Hematopoietic multipotent progenitor cell treated with erythropoietin and hydrocortisone succinate and interleukin-3 and kit ligand, for 6 days (in vitro differentiated cells): ENCODE data around the gene EEIG2.

Source experiments
- DNase-seq: peaks from one replicate; pipeline ENCODE4 v3.0.0-alpha.2; 2015

The EEIG2 gene

GRCh38 chr1:108551137-108551862 is 8.6 kb upstream of the EEIG2 start:
- DNase-seq, result no peak

- DNase-seq, result no peak
Measured at GRCh38 chr1:108553905-108554304, 6.0 kb upstream of the EEIG2 start.

- DNase-seq, result peak; percentile 57
Measured at GRCh38 chr1:108554682-108555427, 5.0 kb upstream of the EEIG2 start.

DNA sequence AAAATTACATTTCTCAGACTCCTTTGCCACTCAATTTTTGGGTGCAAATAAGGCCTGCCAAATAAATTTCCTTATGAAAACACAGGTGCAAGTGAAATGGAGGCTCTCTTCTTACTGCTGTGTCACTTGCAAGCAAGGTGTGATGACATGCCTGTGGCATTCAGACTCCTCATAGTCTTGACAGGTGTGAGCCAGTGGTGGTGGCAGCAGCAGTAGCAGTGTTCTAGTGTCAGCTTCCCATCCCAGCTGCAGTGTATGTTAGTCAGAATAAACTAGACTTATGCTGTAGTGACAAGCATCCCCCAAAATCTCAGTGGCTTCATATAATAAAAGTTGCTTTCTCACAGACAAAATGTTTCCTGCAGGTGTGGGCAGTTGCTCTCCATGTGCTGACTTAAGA is 3.8 kb upstream of the EEIG2 start:
- no peak for DNase-seq

GRCh38 chr1:108556499-108556898 is 3.4 kb upstream of the EEIG2 start:
- no peak for DNase-seq

- no peak for DNase-seq
Measured at GRCh38 chr1:108557296-108557695, 2.6 kb upstream of the EEIG2 start.

DNA sequence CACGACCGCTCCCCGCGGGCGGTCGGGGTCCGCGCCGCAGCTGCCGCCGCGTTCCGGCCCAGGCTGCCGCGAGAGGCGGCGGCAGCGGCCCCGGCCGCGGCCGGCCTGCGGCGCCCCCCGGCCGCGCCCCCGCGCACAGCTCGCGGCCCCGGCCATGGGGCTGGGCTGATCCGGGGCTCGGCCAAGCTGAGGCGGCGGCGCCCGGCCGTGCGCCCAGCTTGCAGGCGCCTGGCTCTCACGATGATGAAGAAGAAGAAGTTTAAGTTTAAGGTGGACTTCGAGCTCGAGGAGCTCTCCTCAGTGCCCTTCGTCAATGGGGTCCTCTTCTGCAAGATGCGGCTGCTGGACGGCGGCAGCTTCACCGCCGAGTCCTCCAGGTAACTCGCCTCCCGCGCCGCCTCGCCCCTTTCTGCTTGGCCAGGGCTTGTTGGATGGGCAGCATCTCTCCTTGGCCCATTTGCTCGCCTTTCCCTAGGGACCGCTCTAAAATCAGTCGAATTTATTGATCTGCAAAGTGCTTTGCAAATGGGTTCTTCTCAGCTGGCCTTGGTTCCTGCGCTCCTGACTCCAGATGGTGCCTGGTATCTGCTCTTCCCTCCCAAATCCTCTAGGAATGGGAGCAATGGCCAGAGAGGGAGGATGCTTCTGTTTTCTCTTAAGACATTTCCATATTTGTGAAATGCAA is 431 bp downstream of the EEIG2 start:
- peak; percentile 47 for DNase-seq

GRCh38 chr1:108560874-108561459 is 1.1 kb downstream of the EEIG2 start:
- peak; percentile 95 for DNase-seq

GRCh38 chr1:108561689-108562326 is 1.9 kb downstream of the EEIG2 start:
- DNase-seq, result peak; percentile 95

- DNase-seq, result no peak
Measured at GRCh38 chr1:108563808-108564207, 3.9 kb downstream of the EEIG2 start.

DNA sequence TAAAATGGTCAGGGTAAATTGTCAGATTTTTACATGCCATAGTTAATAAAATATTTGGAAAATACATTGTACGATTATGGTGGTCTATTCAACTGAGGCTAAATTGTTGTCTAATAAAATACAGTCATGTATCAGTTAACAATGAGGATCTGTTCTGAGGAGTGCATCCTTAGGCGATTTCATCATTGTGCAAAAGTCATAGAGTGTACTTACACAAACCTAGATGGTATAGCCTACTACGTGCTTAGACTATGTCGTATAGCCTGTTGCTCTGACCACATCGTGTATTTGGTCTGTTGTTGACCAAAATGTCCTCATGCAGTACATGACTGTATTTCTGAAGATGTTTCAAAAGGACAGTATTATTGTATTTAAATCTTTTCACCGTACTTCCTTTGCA is 5.2 kb downstream of the EEIG2 start:
- DNase-seq, result no peak

GRCh38 chr1:108565512-108565911 is 5.6 kb downstream of the EEIG2 start:
- DNase-seq, result no peak

- DNase-seq, result no peak
Measured at GRCh38 chr1:108568589-108568988, 8.7 kb downstream of the EEIG2 start.

GRCh38 chr1:108569097-108569728 is 9.3 kb downstream of the EEIG2 start:
- no peak for DNase-seq

GRCh38 chr1:108570128-108570527 is 10.2 kb downstream of the EEIG2 start:
- DNase-seq, result peak; percentile 85

- no peak for DNase-seq
Measured at GRCh38 chr1:108570998-108571401, 11.1 kb downstream of the EEIG2 start.

DNA sequence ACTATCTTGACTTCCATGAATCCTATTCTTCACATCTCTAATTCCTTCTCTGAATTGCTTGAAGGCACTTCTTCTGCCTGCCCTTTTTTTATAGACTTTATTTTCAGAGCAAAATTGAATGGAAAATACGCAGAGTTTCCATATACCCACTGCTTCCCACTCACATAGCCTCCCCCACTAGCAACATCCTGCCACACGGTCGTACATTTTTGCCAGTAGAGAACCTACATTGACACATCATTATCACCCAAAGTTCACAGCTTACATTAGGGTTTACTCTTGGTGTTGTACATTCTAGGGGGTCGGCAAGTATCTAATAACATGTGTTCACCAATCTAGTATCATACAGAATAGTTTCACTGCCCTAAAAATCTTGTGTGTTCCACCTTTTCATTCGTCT is 12.3 kb downstream of the EEIG2 start:
- no peak for DNase-seq

- no peak for DNase-seq
Measured at GRCh38 chr1:108573183-108573582, 13.3 kb downstream of the EEIG2 start.

- no peak for DNase-seq
Measured at GRCh38 chr1:108574008-108574407, 14.1 kb downstream of the EEIG2 start.

DNA sequence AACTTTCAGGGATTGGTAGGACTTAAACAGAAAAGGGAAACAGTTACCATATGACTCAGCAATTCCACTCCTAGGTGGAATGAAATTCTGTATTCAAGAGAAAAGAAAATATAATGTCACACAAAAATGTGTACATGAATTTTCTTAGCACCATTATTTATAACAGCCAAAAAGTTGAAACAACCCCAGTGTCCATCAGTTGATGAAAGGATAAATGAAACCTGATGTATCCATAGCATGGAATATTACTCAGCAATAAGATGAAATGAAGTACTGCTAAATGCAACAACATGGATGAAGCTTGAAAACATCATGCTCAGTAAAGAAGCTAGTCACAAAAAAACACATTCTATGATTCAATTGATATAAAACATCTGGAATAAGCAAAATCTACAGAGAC is 15.5 kb downstream of the EEIG2 start:
- DNase-seq, result no peak

DNA sequence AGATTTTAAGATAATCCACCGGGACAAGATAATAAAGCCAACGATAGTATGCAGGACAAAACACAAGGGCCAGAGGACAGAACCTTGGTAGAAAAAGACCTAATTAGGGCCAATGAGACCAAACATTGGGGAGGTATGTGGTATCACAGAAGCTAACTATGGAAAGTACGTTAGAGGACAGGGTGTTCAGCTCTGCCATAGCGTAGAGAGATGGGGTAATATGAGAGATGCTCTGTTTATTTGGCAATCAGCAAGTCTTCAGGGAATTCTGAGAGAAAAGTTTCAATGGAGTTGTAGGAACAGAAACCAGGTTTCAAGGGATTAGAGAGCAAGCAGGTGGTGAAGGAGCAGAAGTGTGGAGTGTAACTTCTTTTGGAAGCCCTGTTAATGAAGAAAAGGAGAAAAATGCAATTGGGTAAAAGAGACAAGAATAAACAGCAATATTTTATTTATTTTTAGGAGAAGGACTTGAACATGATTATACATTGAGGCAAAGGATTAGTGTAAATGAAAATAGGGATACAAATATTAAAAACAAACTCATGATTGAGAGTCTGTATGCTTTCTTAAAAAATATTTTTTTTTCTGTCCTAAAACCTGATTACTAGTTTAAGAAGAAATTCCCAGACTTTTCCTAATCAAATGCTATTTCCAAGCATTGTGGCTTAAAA is 24.0 kb downstream of the EEIG2 start:
- no peak for DNase-seq

DNA sequence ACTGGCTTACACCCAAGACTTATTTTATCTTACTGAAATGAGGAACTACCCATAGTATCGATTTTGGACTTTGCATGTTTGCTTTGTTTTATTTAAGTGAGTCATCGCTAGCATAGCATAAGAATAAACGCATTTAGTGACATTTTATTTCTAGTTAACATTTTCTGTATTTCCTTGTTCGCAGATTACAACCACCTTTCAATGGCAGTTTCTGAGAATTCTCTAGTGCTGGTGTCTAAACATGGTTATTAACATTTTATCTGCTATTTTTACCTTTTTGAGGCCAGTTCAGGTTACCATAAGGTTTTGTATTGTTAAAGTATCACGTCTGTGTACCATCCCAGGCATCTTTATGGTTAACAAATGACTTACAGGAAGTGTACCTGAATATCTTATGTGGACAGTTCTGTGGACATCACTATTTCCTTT is 24.5 kb downstream of the EEIG2 start:
- DNase-seq, result peak; percentile 31
